ENCODE results near the gene ZNF18.

DNA sequence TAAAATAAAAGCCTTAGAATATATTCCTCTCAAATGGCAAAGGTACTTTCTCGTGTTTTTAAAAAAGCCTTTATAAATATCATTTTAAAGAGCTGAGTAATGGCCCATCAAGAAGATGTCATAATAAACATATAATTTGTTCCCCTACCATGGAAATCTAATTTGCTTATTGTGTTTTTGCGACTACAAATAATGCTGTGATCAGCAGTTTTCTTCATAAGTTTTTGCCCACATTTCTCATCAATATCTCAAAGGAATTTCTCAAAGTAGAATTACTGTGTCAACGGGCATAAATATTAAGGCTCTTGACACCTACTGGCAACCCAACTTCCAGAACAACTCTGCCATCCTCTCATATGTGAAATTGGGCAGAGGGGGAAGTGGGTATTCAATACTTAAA is 17.5 kb downstream of the ZNF18 start:
- TF ChIP-seq HDGF (IDR thresholded peaks at IDR 0.05; ENCODE audit: borderline replicate concordance) (no peak), SP1 (IDR thresholded peaks at IDR 0.05) (no peak)

All from HEK293T (cell line).